GM19240 (cell line): ENCODE data around the gene EEF1AKMT2.

Experiments
- DNase-seq: peaks from one replicate; pipeline ENCODE4 v3.0.0; 2011; ENCODE audit warnings: low spot score; ENCODE audit not compliant: insufficient read length

EEF1AKMT2 gene

DNA sequence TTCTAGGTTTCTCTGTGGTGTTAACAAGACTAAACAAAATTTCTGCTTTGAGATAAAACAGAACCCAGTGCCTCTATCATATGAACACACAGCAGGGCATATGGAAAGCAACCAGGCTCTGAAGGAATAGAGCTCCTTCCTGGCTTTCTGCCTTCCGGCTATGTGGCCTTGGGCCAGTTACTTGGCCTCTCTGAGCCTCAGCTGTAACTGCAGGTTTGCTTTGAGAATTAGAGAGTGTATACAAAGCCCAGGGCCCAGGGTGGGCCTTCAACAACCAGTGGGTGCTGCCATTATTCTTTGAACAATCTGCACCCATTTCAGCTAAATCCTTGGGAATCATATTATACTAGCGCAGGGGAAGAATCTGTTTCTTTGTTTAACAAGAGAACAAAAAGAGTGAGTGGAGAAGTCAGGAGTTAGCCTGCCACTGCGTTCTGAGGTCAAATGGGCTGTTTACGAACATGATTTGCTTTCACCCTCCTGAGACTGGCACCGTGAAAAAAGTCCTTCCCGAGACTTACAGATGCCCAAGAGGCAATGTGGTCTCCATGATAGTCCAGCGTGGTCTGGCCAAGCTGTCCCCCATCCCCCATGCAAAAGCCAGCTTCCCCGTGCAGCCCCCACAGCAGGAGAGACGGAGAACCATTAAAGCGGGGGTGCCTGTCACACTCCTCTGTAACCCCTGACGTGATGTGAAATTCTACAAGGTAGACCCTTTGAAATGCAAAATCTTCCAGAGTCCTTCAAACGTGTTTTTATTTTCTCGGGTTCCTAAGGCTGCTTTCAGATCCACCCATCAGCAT, 52.4 kb downstream of the EEF1AKMT2 start:
- DNase-seq: no peak

DNA sequence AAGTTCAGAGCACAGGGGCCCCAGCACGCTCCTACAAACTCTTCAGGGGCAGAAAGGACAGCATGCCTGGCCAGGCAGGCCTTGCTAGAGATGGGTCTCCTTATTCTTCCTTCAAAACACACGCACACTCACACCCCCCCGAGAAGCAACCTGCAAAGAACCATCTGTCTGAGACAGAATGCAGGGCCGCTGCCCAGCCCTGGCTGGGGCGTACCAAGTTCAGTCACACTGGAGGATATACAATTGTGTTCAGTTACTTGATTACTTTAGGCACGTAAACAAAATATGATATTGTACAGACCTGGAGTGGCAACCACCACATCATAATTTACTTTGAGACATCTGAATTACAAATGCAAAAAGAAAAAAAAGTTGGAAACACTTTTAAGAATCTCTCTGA, 53.2 kb downstream of the EEF1AKMT2 start:
- no peak for DNase-seq

DNA sequence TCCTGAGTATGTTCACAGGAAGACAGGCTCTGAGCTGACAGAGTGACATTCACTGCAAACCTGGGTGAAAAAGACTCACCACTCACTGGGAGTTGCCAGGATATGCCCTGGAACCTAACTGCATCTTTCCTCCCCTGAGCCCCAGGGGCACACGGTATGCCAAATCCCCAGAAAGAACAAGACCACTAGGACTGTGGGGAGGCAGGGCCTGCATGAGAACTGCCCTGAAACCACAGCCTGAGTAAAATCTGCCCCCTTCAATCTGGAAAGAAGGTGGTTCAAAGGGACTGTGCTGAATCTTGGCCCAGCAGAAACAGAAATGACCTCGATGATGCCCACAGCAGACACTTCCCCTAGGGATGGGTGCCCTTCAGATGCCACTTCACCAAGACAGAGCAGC, 54.0 kb downstream of the EEF1AKMT2 start:
- DNase-seq: no peak

DNA sequence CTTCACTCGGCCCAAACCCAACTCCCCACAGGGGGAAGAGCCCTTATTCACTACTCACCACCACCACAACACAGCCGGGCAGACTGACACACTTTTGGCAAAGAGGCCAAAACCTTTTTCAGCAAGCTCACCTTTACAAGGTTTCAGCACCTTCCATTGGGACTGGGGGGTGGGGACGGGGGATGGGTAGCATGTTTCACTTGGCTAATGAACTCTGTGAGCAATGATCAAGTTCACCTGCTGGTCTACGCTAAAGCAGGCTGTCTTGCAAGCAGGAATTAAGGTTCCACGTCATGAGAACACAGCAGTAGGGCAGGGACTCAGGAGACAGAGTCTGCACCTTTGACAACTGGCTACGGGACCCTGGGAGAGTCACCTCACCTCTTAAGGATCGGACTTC, 54.5 kb downstream of the EEF1AKMT2 start:
- DNase-seq: no peak

DNA sequence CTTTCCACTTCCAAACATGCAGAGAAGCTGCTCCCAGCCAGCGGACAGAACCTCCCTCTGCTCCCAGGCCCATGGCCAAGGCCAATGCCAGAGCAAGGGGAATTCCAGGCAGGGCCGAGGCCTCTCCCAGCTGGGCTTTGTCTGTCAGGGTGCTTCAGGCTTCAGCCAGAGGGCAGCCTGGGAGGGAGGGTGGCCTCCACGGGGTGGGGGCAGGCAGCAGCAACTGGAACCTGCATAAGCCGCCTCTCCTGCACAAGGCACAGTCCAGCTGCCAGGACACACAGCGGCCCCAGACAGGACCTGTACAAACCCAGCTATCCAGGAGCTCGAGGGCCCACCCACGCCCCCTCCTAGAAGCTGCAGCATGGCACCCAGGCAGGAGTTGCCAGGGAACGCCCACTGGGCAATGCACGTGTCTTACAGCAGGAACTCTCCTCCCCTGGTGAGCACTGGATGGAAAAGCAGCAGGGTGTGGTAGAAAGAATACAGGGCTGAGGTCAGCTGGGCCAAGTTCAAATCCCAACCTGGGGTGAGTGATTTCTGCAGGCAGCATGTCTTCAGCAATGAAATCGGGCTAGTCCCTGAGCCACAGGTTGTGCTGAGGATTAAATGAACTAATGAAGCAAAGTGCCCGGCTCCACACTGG, 55.1 kb downstream of the EEF1AKMT2 start:
- DNase-seq: no peak

DNA sequence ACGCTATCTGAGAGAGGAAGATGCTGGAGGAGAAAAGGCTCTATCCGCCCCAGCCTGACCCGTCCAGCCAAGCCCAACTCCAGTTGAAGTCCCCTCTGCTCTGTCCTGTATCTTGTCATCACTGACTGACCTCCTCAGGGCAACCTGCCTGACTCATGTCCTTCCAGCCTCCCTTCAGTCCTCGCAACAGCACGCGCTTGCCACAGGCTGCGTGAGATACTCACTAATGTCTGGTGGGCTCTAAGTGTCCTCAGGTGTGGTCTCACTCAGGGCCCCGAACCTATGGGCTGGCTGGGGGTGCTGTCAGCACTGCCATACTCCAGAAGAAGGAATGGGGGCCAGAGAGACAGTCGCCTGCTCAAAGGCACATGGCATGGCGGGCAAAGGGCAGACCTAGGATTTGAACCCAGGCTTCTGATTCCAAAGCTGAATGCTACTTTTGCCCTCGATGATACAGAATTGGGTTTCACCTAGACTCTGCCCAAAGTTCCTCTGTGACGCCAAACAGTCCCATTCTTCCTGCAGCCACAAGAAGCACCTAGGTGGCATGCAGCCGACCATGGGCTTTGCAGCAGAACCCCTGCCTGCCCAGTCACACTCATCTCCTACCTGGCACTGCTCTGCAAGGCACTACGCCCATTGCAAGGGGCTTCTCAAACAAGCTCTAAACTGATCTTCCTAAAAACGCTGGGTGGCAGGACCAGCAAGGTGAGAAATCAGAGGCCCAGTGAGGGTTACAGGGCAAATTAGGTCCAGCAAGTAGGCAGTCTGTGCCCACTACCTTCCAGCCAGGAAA, 56.0 kb downstream of the EEF1AKMT2 start:
- no peak for DNase-seq

DNA sequence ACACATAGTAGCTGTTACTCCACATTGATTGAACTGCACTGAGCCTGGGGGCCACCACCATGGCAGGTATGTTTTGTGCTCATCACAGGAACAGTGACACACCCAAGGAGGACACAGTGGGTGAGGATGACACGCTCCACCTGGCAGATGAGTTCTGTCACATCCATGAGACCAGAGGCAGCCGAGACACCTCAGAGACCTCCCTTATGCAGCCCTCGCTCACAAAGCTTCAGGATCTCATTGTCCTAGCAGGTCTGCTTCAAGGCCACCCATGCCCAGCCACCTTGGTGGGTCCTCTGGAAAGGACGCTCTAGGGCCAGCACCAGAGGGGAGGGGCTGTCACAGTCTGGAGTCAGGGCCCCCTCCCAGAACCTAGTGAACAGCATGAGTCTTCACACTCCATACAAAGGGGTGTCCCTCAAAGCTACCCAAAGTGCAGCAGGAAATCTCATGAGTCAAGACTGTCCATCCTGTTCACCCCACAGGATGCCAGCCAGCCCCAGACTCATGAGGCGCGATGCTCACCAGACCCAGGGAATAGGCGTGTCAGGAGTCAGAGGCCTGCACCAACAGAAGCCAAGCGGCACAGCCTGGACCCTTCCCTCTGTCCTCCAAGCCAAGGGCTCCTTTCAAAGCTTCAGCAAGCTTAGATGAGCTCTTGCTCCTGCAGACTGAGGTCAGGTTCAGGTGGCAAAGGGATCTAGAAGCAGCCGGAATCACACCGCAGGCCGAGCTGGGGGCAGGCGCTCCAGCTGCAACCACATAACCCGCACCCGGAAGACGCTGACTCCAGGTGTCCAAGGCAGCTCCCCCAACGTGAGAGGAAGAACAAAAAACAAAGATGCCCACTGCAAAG, 57.1 kb downstream of the EEF1AKMT2 start:
- no peak for DNase-seq

DNA sequence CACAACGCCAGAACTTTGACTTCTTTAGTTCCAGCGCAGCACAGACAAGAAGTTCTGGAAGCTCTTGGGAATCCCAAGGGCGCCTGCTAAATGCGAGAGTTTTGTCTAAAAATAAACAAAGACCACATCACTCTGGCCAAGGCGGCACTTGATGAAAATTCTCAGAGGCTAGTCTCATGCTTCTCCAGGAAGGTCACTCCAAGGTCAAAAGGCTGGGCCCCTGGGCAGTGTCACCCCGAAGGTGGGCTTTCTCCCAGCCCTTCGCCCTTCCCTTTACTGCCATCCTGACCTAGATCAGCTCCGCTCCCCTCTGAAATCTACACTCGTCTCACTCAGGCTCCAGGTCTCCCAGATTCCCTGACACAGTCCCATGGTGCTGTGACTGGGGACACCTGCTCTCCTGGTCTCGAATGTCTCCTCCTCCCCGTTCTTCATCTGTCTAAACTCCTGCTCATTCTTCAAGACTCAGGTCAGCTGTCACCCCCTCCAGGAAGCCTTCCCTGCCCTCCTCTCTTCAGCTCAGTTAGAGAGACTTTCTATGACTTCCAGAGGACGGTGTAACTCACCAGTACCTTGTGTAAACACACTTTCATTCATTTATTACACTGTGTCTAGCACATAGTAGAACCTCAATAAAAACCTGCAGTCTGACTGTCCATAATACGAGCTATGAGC, 58.0 kb downstream of the EEF1AKMT2 start:
- DNase-seq: no peak

DNA sequence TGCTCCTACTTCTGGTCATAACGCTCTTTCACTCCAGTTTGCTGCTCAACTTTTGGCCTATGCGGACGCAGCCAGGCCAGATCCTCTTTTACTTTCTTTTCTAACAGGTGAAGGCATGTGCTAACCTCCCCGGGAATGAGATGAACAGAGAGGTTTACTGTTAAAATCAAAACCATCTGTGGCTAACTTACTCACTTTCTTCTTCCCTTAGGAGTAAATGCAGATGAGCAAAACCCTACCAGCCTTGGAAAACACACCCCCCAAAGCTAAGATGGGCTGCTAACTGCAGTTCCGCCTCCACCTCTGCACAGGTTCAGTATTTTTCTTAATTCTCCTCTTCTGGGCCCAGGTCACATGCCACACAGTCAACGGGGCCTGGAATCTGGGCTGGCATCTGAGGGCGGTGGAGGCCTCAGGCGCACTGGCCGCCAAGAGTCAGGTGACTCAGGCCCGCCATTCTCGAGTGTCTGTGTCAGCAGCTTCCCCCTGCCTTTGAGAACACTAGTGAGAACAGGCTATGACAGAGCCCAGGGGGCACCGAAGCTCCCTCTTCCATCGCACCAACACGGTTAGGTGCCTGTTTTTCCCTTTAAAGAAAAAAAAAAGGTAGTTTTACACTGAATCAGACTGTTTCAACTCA, 58.6 kb downstream of the EEF1AKMT2 start:
- no peak for DNase-seq

DNA sequence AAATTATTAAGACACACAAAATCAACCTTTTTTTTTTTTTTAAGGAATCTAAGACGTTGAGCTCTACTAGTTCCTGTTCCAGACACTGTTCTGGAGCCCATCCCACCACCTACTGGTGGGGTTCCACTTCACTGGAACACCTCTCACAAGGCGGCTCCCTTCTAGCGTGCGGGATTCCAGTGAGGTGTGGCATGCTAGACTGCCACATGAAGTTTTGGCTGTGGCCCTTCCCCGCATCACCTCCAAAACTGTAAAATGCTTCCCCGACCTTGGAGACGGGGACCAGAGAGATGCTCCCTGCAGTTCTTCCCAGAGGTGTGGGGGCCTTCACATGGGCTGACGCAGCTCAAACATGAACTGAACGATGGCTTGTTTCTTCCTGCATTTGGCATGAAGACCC, 60.1 kb downstream of the EEF1AKMT2 start:
- DNase-seq: no peak

DNA sequence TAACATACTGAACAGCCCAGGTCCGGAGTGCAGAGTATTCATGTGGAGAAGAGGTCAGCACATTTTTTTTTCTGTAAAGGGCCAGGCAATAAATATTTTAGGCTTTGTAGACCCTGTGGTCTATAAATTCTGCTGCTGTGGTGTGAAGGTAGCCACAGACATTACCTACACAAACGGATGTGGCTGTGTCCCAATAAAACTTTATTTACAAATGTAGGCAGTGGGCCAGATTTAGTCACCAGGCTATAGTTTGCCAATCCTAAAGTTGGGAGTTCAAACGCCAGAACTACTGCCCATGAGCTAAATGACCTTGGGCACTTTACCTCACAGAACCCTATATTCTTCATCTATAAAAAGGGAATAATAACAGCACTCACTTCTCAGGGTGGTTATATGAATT, 60.9 kb downstream of the EEF1AKMT2 start:
- no peak for DNase-seq

DNA sequence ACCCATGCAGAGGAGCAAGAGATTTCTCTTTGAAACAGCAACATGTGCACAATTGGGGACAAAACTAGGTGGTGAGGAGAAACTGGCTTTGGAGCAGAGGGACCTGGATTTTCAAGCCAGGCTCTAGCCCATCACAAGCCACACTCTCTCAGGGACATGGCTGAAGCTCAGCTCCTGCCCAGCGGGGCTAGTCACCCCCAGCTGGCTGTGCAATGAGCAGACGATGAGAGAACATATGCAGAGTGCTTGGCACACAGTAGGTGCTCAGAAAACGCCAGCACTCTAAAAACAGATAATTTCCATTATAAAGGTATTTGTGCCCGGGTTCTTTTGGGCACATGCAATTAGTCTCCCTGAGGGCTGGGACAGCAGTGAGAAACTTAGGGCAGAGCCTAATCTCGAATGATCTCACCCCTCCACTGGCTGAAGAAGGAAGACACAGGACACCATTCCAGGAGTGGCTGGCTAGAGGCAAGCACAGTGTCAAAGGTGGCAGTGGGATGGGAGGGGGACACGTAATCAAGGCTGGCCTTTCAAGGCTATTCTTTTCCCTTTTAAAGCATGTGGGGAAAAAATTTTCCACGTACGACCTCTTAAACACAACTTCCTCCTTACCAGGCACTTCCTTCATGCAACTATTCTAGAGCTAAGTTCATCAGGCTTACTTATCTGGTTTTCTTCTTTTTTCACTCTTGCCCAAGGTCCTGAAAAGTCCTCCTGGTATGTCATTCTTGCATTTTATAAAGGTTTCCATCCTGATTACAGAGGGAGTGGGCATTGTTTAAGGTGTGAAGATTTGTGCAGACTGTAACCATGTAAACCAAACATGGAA, 62.6 kb downstream of the EEF1AKMT2 start:
- no peak for DNase-seq

DNA sequence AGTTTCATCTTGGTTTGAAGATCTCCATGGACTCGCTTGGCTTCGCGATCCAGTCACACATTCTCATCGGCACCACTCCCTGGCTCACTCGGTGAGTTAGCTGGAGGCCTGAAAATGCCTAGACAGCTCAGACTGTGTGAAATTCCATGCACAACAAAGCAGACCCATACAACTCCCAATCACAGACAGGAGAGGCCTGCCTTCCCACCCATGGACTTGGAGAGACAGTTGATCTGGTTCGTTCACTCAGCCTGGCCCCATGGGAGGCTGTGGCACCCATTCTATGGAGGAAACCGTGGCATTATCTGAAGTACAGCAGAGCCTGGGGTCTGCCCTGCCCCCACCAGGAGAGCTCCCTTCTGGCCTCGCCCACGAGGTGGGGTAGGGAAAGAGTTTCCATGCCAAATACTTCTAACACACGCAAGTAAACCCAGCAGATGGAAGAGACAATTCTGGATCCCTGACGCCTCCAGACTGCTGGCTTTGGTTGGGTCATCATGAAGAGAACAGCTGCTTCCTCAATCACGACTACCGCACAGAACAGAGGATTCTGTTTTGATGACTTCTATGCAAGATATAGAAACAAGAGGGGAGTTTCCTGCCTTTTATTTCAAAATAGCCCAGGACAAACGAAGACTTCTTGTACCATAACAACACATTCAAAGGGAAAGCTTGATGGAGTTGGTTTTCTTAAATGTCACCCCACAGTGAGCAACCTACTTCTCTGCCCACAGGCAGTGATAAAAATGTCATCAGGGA, 63.4 kb downstream of the EEF1AKMT2 start:
- DNase-seq: no peak

DNA sequence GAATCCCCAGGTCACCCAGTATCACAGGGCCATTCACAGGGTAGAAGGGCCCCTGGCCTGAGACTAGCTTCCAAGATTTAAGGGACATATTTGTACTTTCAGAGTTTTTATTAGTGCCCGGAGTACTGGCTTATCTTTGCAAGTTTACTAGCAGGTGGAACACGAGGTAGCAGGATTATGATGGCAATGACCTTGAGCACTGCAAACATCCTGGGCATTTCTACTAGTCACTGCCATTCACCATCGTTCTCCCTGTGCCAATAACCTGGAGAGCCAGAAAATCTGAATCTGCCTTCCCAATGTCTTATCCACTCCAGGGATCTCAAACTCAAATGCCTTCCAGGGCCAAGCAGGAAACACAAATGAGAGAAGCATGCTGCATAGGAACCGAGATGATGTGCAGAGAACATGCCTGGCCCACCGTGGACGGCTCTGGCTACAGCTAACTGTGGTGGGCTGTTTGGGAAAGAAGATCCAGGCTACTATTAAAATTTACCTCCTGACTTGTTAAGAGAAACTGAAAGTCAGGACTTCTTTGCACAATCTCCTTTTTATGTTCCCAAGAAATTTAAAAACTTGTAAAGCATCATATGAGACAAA, 64.2 kb downstream of the EEF1AKMT2 start:
- no peak for DNase-seq

DNA sequence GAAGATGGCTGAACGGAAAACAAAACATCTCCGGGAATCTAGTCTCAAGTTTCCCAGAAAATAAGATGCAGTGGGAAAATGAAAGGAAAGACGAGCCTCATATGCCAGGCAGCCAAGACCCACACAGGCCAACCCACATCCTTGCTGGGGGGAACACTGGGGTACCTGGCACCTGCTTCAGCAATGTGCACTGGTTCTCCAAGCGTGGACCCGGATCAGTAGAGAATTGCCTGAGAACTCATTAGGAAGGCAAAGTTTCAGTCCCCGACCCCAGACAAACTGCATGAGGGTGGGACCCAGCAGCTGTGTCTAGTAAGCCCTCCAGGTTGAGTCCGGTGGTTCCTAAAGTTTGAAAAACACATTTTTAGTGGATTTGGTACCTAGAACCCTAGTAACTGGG, 65.9 kb downstream of the EEF1AKMT2 start:
- DNase-seq: no peak

DNA sequence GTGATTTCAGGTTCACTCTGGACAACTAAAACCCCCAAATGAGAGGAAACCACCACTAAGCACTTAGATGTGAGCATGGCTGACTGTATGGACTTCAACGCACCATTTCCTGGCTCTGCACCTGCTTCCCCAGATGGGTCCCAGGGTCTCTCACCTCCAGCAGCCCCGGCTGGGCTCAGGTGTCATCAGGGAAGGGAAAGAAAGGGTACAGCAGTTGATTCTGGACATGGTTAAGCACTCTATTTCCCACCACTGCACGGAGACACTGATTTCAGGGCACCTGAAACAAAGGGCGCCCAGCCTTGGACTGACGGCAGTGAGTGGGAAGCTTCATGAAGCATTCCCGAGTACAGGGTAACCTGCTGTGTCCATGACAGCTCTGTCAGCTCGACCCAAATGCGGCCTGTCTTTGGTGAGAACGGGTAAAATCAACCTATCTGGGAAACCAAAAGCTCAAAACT, 66.5 kb downstream of the EEF1AKMT2 start:
- no peak for DNase-seq

DNA sequence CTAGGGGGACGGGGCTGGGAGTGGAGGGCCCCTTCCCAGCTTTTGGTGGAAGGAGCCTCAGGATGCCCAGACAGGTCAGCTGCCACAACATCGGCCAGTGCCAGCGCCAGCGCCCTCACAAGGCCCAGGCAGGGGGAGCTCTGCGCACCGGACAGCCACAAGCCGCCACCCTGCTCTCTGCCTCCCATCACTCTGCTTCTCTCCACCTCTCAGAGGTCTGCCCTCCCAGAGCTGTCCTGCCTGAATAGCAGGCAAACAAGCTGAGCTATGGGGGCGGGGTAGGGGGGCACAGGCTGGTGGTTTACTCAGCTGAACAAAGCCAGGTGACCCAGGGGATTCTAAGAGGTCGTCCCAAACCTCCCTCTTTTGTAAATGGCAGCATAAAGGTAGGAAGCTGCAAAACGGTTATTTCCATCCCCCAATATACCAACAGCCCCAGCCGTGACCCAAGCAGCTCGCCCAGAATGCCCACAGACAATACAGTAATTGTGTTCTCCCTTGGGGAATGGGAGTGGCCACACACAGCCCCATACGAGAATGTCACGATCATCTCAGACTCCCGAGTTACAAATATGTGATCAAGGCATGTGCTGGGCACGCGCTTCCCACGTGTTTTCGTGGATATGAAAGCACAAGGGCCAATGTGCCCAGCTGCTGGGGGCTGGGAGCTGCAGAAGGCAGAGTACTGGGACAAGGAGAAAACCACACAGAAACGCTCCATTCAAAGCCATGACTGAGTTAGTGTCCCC, 67.2 kb downstream of the EEF1AKMT2 start:
- no peak for DNase-seq
